Trophoblast cell (in vitro differentiated cells and primary cell): ENCODE measurements around the gene ZNF763.
"Not testable (repeated sequence)": the region's sequence is repeated elsewhere in the genome, so short reads cannot be mapped to it uniquely, and the experiment has no call there.

Source experiments
- DNase-seq, 2 donors: peaks; one replicate each; pipeline ENCODE4 v3.0.0-alpha.2; 2016
- H2AFZ ChIP-seq: 2 replicates; pipeline ENCODE4 v1.6.1; 2013; ENCODE audit warnings: low read length, moderate library complexity, mild to moderate bottlenecking; ENCODE audit not compliant: insufficient read depth, poor library complexity
- H2AK5ac ChIP-seq: 2 replicates; pipeline ENCODE4 v1.6.1; 2013; ENCODE audit warnings: mild to moderate bottlenecking, low read length
- H2BK120ac ChIP-seq: 2 replicates; pipeline ENCODE4 v1.6.1; 2013; ENCODE audit warnings: low read length, mild to moderate bottlenecking, moderate library complexity; ENCODE audit not compliant: insufficient read depth, poor library complexity
- H2BK12ac ChIP-seq: 2 replicates; pipeline ENCODE4 v1.6.1; 2013; ENCODE audit warnings: mild to moderate bottlenecking, low read length, moderate library complexity
- H2BK5ac ChIP-seq: 2 replicates; pipeline ENCODE4 v1.6.1; 2013; ENCODE audit warnings: low read length, low read depth, moderate library complexity, mild to moderate bottlenecking; ENCODE audit not compliant: poor library complexity
- H3K14ac ChIP-seq: 2 replicates; pipeline ENCODE4 v1.6.1; 2013; ENCODE audit warnings: mild to moderate bottlenecking, low read length
- H3K18ac ChIP-seq: 2 replicates; pipeline ENCODE4 v1.6.1; 2013; ENCODE audit warnings: mild to moderate bottlenecking, low read length
- H3K23ac ChIP-seq: 2 replicates; pipeline ENCODE4 v1.6.1; 2013; ENCODE audit warnings: low read length
- H3K27ac ChIP-seq: 2 replicates; pipeline ENCODE4 v1.5.1; 2013; ENCODE audit warnings: low read depth, mild to moderate bottlenecking, inconsistent platforms, low read length, moderate library complexity
- H3K27me3 ChIP-seq: 2 replicates; pipeline ENCODE4 v1.6.1; 2013; ENCODE audit warnings: inconsistent platforms, mild to moderate bottlenecking, low read length, moderate library complexity; ENCODE audit not compliant: insufficient read depth
- H3K36me3 ChIP-seq, 2 experiments: 1 replicate in 1 of 2; 2 replicates in 1 of 2; pipeline ENCODE4 v1.6.1; 2013; ENCODE audit warnings: low read length in 2 of 2, mild to moderate bottlenecking in 2 of 2, moderate library complexity in 1 of 2; ENCODE audit not compliant: insufficient read depth in 2 of 2, control insufficient read depth in 1 of 2
- H3K4ac ChIP-seq: 2 replicates; pipeline ENCODE4 v1.6.1; 2013; ENCODE audit warnings: low read depth, mild to moderate bottlenecking, low read length, moderate library complexity
- H3K4me1 ChIP-seq, 2 experiments: 1 replicate in 1 of 2; 2 replicates in 1 of 2; pipeline ENCODE4 v1.6.1; 2013; ENCODE audit warnings: low read length in 2 of 2, mild to moderate bottlenecking in 2 of 2, moderate library complexity in 1 of 2; ENCODE audit not compliant: insufficient read depth in 2 of 2, control insufficient read depth in 1 of 2
- H3K4me2 ChIP-seq: 2 replicates; pipeline ENCODE4 v1.6.1; 2013; ENCODE audit warnings: inconsistent platforms, mild to moderate bottlenecking, low read length, moderate library complexity
- H3K4me3 ChIP-seq: 2 replicates; pipeline ENCODE4 v1.5.1; 2013; ENCODE audit warnings: mild to moderate bottlenecking, low read depth, low read length, inconsistent platforms
- H3K79me1 ChIP-seq: one replicate; pipeline ENCODE4 v1.6.1; 2013; ENCODE audit warnings: low read length
- H3K79me2 ChIP-seq: 2 replicates; pipeline ENCODE4 v1.6.1; 2013; ENCODE audit warnings: low read length, mild to moderate bottlenecking; ENCODE audit not compliant: control insufficient read depth, insufficient read depth, poor library complexity
- H3K9ac ChIP-seq: 2 replicates; pipeline ENCODE4 v1.6.1; 2013; ENCODE audit warnings: mild to moderate bottlenecking, low read length
- H3K9me3 ChIP-seq: 2 replicates; pipeline ENCODE4 v1.6.1; 2013; ENCODE audit warnings: low read depth, mild to moderate bottlenecking, control low read depth, inconsistent platforms, low read length; ENCODE audit not compliant: insufficient read depth
- H4K12ac ChIP-seq: 2 replicates; pipeline ENCODE4 v1.6.1; 2013; ENCODE audit warnings: low read depth, mild to moderate bottlenecking, low read length, moderate library complexity
- H4K8ac ChIP-seq: 2 replicates; pipeline ENCODE4 v1.6.1; 2013; ENCODE audit warnings: low read depth, mild to moderate bottlenecking, low read length, moderate library complexity
- H4K91ac ChIP-seq: one replicate; pipeline ENCODE4 v1.6.1; 2013; ENCODE audit warnings: low read depth, mild to moderate bottlenecking, low read length, moderate library complexity
- WGBS: extraction: QIAGEN DNeasy Blood & Tissue Kit; methylation state at CpG from one replicate; pipeline ENCODE4 v1.1.7; 2013; ENCODE audit warnings: missing lambda C conversion rate; ENCODE audit not compliant: insufficient read length, insufficient coverage; ENCODE audit errors: extremely low coverage; 5-methylcytosine and 5-hydroxymethylcytosine counted together

Gene ZNF763

GRCh38 chr19:11938383-11938782 lies 26.5 kb upstream of the ZNF763 start:
- no CpG with 5 or more reads among the region's 3 CpGs for WGBS
- H3K9ac ChIP-seq, result not testable (repeated sequence)

GRCh38 chr19:11941361-11941887 lies 23.4 kb upstream of the ZNF763 start:
- not testable (repeated sequence) for H4K8ac ChIP-seq, H4K12ac ChIP-seq, H2BK12ac ChIP-seq, H2BK5ac ChIP-seq, H3K27me3 ChIP-seq, H3K4me1 ChIP-seq, H3K79me2 ChIP-seq, H2BK120ac ChIP-seq, H2AFZ ChIP-seq, H2AK5ac ChIP-seq, H3K4me3 ChIP-seq, H3K4me2 ChIP-seq, H3K9ac ChIP-seq, DNase-seq, H3K4ac ChIP-seq, H3K23ac ChIP-seq, H3K79me1 ChIP-seq, H3K14ac ChIP-seq, H4K91ac ChIP-seq, H3K27ac ChIP-seq, H3K18ac ChIP-seq
- Histone ChIP-seq H3K36me3 (peaks cover 19 to 21% of the 10 kb centered on the region in 2 experiments), H3K9me3 (peaks cover 33% of the 10 kb centered on the region)
- no CpG with 5 or more reads among the region's 29 CpGs for WGBS

More at GRCh38 chr19:11938383-11938782, 26.5 kb upstream of the ZNF763 start:
- H4K12ac ChIP-seq, H3K79me2 ChIP-seq, H3K18ac ChIP-seq, H2AK5ac ChIP-seq, H3K14ac ChIP-seq, H2AFZ ChIP-seq, DNase-seq, H3K4me1 ChIP-seq, H2BK12ac ChIP-seq, H2BK5ac ChIP-seq, H3K23ac ChIP-seq, H3K4ac ChIP-seq, H4K91ac ChIP-seq, H3K4me3 ChIP-seq, H2BK120ac ChIP-seq, H4K8ac ChIP-seq, H3K27ac ChIP-seq, H3K79me1 ChIP-seq, H3K4me2 ChIP-seq, H3K27me3 ChIP-seq: not testable (repeated sequence)
- H3K36me3 ChIP-seq, result peaks cover 4 to 16% of the 10 kb centered on the region in 2 experiments
- H3K9me3 ChIP-seq, result peaks cover 11% of the 10 kb centered on the region

GRCh38 chr19:11942008-11942842 lies 22.6 kb upstream of the ZNF763 start:
- no CpG with 5 or more reads among the region's 10 CpGs for WGBS

GRCh38 chr19:11942843-11943108 lies 22.1 kb upstream of the ZNF763 start:
- H3K4me1 ChIP-seq, result no peaks in the 10 kb centered on the region

More at GRCh38 chr19:11942008-11942842, 22.6 kb upstream of the ZNF763 start:
- Histone ChIP-seq H3K79me2 (no peaks in the 10 kb centered on the region), H2BK5ac (no peak overlapping the region), H3K4me3 (no peak overlapping the region), H3K4ac (no peak overlapping the region), H3K4me1 (no peaks in the 10 kb centered on the region), H2BK120ac (no peak overlapping the region), H2AFZ (no peak overlapping the region), H3K4me2 (no peak overlapping the region), H3K9me3 (peaks cover 34% of the 10 kb centered on the region), H3K79me1 (no peaks in the 10 kb centered on the region), H4K8ac (no peak overlapping the region), H3K27me3 (no peaks in the 10 kb centered on the region), H3K14ac (no peak overlapping the region), H4K12ac (no peak overlapping the region), H3K36me3 (peaks cover 21 to 23% of the 10 kb centered on the region in 2 experiments), H2BK12ac (no peak overlapping the region), H3K18ac (no peak overlapping the region), H2AK5ac (no peak overlapping the region), H3K27ac (no peak overlapping the region), H4K91ac (no peak overlapping the region), H3K23ac (no peak overlapping the region), H3K9ac (no peak overlapping the region)
- no peak for DNase-seq

More at GRCh38 chr19:11942843-11943108, 22.1 kb upstream of the ZNF763 start:
- Histone ChIP-seq H3K18ac (no peak overlapping the region), H3K4me2 (no peak overlapping the region), H3K14ac (no peak overlapping the region), H3K36me3 (peaks cover 24 to 26% of the 10 kb centered on the region in 2 experiments), H3K4ac (no peak overlapping the region), H3K27ac (no peak overlapping the region), H3K4me3 (no peak overlapping the region), H3K9ac (no peak overlapping the region), H3K27me3 (no peaks in the 10 kb centered on the region), H2BK5ac (no peak overlapping the region), H3K9me3 (peaks cover 36% of the 10 kb centered on the region), H2AFZ (no peak overlapping the region), H3K79me2 (no peaks in the 10 kb centered on the region), H2AK5ac (no peak overlapping the region), H2BK12ac (no peak overlapping the region), H3K79me1 (no peaks in the 10 kb centered on the region), H3K23ac (no peak overlapping the region), H2BK120ac (no peak overlapping the region), H4K91ac (no peak overlapping the region), H4K8ac (no peak overlapping the region), H4K12ac (no peak overlapping the region)
- DNase-seq, result no peak
